Stimulated activated naive CD8-positive, alpha-beta T cell treated with anti-CD3 and anti-CD28 coated beads, Interleukin-15, amount 100 ng/mL, for 72 hours (primary cell): ENCODE data around the gene CDK11B.
"Not testable (repeated sequence)": the region's sequence is repeated elsewhere in the genome, so short reads cannot be mapped to it uniquely, and the experiment has no call there.

Experiments used
- ATAC-seq: fragments of 150-1000 bp; cut with Tn5 transposase; 2 replicates; pipeline ENCODE4 v1.10.0; 2021; ENCODE audit warnings: mild to moderate bottlenecking, moderate library complexity
- DNase-seq, 2 donors: peaks; one replicate each; pipeline ENCODE4 v3.0.0; 2021 to 2022
- H3K27ac Mint-ChIP-seq, 2 donors: one replicate each; pipeline ENCODE4 v1.8.0; 2022; ENCODE audit warnings: mild to moderate bottlenecking in 2 of 2, mixed read lengths in 2 of 2, moderate library complexity in 2 of 2
- H3K27me3 Mint-ChIP-seq: one replicate; pipeline ENCODE4 v1.8.0; 2022; ENCODE audit warnings: mixed read lengths
- H3K4me1 Mint-ChIP-seq: one replicate; pipeline ENCODE4 v1.8.0; 2022; ENCODE audit warnings: mild to moderate bottlenecking, mixed read lengths
- H3K4me3 Mint-ChIP-seq, 2 donors: one replicate each; pipeline ENCODE4 v1.8.0; 2022; ENCODE audit warnings: mild to moderate bottlenecking in 2 of 2, mixed read lengths in 2 of 2, moderate library complexity in 1 of 2
- H3K9me3 Mint-ChIP-seq, 2 donors: one replicate each; pipeline ENCODE4 v1.8.0; 2022; ENCODE audit warnings: mixed read lengths in 2 of 2

Gene CDK11B

DNA sequence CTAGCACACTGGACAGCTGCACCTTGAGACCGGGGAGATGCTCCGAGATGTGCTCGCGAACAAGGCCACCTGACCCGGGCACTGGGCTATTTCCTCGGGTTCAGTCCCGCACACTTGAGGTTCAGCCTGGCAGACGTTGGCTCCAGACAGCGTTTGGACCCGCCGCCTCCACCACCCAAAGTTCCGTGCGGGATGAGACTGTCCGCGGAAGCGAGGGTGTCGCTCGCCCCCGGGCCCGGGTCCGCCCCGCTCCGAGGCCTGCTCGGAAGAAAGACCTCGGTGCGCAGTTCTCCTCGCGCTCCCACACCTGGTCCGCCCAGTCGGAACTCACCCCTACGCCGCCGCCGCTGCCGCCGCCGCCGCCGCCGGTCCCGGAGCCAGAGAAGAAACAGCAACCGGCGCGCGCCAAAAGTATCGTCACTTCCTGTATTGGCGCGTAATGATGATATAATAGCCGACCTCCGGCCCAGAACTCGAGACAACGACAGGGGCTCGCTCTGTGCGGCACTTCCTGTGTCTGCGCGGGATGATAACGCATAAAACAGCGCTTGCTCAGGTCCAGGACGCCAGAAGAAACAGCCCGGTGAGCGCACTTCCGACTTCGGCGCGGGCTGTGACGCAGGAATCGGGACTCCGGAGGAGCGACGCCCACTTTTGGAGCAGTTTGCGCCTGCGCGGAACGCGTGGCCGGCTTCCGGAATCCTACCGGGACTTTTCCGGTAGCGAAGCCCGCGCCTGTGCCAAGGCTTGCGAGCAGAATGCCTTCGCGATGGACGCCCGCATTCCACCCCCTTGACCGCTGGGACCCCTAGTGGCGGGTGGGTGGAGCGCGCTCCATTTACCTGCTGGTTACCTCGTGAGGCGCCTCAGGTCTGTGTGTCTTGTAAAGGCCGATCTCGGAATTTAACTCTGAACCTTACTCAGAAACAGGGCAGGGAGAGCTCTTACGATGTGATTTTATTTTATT lies at the start of gene CDK11B:
CDK11B (minus strand) TSS at position 422 of the 967 bp plus-strand sequence. CDS start 1,519 bp downstream, outside the sequence.
- H3K27me3 Mint-ChIP-seq, H3K9me3 Mint-ChIP-seq, H3K4me1 Mint-ChIP-seq: not testable (repeated sequence)
- Mint-ChIP-seq H3K4me3 (peak within 1 kb of the TSS; percentile 93 to 94), H3K27ac (peak within 1 kb of the TSS; percentile 98 to 99)
- ATAC-seq (peak; percentile 98), DNase-seq (peak; percentile 95 to 98)

DNA sequence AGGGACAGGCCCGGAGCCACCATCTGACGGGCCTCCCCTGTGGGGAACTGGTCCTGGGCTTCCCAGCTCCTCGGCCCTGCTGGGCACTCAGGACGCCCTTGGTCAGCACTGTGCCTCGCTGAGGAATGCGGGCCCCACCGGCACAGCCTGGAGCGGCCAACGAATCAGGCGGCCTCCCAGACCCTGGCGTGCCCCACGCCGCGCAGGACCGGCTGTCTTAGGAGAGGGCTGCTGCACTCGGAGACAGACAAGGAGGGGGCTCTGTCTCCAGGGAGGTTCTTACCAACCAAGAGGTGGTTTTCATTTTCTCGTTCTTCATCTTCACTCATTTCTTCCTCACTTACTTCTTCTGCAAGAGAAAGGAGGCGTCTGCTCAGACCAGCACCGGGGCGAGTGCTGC lies 49.1 kb upstream of the CDK11B start:
- H3K4me3 Mint-ChIP-seq, DNase-seq, ATAC-seq, H3K4me1 Mint-ChIP-seq, H3K27ac Mint-ChIP-seq, H3K9me3 Mint-ChIP-seq, H3K27me3 Mint-ChIP-seq: not testable (repeated sequence)

DNA sequence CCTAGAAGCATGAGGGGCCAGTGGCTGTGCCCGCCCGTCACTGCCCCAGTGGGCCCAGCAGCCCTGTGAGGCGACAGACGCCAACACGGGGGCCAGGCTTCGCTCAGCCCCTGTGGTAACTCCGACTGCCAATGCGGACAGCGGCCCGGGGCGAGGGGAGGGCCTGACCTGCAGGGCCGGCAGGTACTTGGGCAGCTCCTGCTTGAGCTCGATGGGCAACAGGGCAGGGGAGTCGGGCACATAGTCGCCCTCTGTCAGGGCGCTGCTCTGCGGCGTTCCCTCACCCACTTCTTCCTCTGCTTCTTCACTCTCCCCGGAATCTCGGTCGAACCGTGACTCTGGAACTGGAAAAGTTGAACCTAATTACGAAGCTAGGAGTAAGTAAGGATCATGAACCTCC lies 48.4 kb upstream of the CDK11B start:
- H3K9me3 Mint-ChIP-seq, H3K27me3 Mint-ChIP-seq, H3K27ac Mint-ChIP-seq, H3K4me3 Mint-ChIP-seq, H3K4me1 Mint-ChIP-seq, DNase-seq, ATAC-seq: not testable (repeated sequence)

DNA sequence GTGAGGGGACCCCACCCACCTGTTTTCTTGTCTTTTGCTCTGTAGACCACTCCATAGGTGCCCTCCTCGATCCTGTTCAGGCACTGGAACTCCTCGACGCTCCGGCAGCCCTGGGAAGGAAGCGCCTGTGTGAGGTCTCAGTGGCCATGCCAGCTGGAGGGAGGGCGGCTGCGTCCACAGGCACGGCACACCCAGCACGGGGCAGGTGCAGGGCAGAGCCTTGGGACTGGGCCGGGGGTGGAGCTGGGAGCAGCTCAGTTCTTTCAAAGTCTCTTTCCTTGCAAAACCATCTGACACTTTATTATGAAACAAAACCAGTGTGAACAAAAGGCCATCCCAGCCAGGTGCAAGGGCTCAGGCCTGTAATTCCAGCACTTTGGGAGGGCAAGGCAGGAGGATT lies 46.8 kb upstream of the CDK11B start:
- H3K4me3 Mint-ChIP-seq, DNase-seq, H3K27ac Mint-ChIP-seq, H3K4me1 Mint-ChIP-seq, H3K27me3 Mint-ChIP-seq, H3K9me3 Mint-ChIP-seq, ATAC-seq: not testable (repeated sequence)

DNA sequence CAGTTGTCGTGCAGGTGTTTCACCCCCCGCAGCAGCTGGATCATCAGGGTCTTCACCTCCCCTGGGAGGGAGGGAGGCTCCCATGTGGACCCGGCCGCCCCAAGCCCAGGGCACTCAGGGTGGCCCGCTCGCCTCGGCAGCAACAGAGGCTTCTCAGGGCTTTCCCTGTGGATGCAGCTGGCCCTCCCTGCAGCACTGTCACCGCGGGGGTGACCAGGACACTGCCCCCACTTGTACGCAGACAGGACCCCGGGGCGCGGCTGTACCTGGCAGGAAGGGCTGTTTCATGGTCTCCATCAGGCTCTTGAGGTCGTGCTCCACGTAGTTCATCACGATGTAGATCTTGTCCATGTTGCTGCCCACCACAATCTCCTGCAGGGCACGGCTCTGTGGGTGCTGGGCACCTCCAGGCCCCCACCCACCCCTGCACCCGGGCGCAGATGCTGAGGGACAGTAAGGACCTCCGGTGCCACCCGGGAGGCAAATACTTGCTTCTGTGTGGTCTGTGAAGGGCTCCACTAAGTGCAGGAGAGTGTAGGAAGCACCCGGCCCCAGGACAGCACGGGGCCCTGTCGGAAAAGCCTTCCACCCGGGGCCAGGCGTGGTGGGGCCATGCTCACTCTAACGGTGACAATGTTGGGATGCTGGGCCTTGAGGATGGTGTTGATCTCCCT lies 45.6 kb upstream of the CDK11B start:
- H3K9me3 Mint-ChIP-seq, ATAC-seq, H3K4me3 Mint-ChIP-seq, DNase-seq, H3K4me1 Mint-ChIP-seq, H3K27ac Mint-ChIP-seq, H3K27me3 Mint-ChIP-seq: not testable (repeated sequence)

DNA sequence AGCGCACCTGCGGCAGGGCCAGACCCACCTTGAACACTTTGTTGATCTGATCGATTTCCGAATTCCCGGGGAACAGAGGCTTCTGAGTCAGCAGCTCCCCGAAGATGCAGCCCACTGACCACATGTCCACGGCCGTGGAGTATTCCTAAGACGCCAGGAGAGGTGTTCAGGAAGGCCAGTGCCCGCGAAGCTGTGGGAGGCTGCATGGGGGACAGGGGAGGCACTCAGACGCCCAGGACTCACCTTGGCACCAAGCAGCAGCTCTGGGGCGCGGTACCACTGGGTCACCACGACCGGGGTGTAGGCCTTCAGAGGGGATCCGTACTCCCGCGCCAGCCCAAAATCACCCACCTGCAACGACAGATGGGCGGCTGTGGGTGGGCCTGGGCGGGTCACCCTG lies 45.0 kb upstream of the CDK11B start:
- H3K4me3 Mint-ChIP-seq = no peak overlapping the region
- H3K27me3 Mint-ChIP-seq = no peaks in the 10 kb centered on the region
- no peak for ATAC-seq
- H3K4me1 Mint-ChIP-seq = no peaks in the 10 kb centered on the region
- H3K9me3 Mint-ChIP-seq = no peaks in the 10 kb centered on the region
- DNase-seq = no peak
- H3K27ac Mint-ChIP-seq = no peak overlapping the region

DNA sequence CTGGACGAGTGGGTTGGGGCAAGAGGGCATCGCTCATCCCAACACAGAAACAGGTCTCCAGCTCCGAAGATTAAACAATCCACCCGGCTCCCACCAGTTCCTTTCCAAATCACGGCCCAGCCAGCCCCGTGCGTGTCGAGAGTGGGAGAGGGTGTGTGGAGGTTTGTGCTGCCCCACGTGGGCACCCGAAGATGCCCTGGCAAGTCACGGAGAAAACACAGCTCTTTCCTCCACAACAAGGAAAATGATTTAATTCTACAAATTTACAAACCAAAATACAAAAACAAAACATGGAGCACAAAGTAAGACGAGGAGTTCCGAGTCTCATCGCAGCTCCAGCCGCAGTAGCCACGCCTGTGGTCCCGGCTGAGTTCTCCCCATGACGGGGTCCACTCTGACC lies 43.7 kb upstream of the CDK11B start:
- H3K4me1 Mint-ChIP-seq, DNase-seq, H3K9me3 Mint-ChIP-seq, H3K4me3 Mint-ChIP-seq, H3K27me3 Mint-ChIP-seq, H3K27ac Mint-ChIP-seq, ATAC-seq: not testable (repeated sequence)

DNA sequence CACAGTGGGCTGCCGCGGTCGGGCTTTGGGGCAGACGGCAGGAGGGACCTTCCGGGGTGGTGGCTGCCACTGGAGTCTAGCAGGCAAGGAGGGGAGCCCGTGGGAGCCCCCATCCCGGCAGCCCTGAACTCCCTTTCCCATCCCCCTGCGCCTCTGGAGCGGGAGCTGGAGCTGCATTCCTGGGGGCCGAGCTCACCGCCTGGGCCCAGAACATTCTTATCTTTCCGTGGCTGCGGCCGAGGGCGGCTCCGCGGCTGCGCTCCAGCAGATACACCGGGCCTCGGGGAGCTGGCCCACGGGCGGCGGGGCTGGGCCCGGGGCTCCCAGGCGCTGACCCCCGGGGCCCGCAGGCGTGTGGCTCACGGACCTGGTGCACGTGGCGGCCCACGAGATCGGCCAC lies 41.8 kb upstream of the CDK11B start:
- not testable (repeated sequence) for H3K9me3 Mint-ChIP-seq, H3K27me3 Mint-ChIP-seq, H3K4me1 Mint-ChIP-seq, H3K4me3 Mint-ChIP-seq, H3K27ac Mint-ChIP-seq, ATAC-seq, DNase-seq

DNA sequence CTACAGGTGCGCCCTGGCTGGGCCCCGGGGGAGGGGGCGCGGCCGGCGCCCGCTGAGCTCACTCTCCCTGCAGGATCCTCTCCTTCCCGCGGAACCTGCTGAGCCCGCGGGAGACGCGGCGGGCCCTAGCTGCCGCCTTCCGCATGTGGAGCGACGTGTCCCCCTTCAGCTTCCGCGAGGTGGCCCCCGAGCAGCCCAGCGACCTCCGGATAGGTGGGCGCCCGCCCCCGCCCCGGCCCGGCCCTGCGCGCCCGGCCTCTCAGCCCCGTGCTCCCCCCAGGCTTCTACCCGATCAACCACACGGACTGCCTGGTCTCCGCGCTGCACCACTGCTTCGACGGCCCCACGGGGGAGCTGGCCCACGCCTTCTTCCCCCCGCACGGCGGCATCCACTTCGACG lies 41.3 kb upstream of the CDK11B start:
- DNase-seq, H3K9me3 Mint-ChIP-seq, H3K27me3 Mint-ChIP-seq, H3K27ac Mint-ChIP-seq, H3K4me3 Mint-ChIP-seq, H3K4me1 Mint-ChIP-seq: not testable (repeated sequence)
- ATAC-seq = peak; percentile 21

DNA sequence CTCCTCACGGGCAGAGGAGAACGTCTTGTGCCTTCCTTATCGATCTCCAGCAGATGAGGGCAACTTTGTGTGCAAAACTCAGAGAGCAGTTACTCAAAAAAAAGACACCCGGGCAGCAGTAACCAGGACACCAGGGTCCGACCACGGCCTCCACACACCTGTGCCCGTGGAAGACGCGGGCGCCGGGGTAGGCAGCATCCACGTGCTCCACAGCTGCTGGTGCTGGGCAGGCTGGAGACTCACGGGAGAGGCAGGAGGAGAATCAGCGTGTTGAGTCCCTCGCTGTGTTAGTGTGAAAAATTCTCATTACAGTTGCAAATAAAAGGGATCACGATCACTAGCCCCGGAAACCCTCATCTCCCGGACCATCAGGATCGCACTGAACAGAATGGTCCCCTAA lies 40.3 kb upstream of the CDK11B start:
- H3K4me1 Mint-ChIP-seq, H3K9me3 Mint-ChIP-seq, H3K4me3 Mint-ChIP-seq, H3K27me3 Mint-ChIP-seq, H3K27ac Mint-ChIP-seq, DNase-seq, ATAC-seq: not testable (repeated sequence)

DNA sequence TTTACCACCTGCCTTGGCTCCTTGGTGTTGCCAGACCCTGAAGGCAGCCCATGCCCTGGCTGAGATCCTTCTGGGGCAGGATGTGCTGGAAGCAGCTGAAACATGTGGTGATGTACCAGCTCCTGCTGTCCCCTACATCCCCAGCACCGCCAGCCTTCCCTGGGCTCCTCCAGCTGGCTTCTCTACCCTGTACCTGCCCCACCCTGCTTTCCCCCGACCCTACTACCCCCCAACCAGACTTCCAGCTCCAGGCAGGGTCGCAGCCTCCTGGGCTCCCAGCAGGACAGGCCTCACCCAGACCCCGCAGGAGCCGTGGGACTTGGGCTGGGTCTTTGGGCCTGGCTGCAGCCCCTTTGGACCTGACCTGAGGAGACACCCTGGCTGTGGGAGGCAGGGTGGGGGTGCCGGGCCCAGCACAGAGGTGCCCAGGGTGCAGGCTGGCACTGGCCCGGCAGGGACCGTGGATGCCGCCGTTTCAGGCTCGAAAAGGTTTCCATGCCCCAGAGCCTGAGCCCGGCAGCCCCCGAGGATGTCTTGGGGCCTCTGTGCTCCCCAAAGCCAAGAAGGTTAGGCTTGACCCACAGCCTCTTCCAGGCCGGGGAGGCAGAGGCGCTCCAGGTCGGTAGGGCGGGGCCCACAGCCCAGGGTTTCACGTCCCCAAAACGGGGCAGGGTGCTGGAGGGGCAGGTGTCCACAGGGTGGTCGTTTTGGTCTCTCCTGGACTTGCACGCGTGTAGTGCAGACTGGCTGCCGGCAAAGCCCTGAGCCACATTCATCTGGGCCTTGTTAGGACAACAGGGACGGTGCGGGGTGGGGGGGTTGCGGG lies 38.8 kb upstream of the CDK11B start:
- not testable (repeated sequence) for H3K4me1 Mint-ChIP-seq, H3K27ac Mint-ChIP-seq, ATAC-seq, H3K27me3 Mint-ChIP-seq, H3K4me3 Mint-ChIP-seq, DNase-seq, H3K9me3 Mint-ChIP-seq

DNA sequence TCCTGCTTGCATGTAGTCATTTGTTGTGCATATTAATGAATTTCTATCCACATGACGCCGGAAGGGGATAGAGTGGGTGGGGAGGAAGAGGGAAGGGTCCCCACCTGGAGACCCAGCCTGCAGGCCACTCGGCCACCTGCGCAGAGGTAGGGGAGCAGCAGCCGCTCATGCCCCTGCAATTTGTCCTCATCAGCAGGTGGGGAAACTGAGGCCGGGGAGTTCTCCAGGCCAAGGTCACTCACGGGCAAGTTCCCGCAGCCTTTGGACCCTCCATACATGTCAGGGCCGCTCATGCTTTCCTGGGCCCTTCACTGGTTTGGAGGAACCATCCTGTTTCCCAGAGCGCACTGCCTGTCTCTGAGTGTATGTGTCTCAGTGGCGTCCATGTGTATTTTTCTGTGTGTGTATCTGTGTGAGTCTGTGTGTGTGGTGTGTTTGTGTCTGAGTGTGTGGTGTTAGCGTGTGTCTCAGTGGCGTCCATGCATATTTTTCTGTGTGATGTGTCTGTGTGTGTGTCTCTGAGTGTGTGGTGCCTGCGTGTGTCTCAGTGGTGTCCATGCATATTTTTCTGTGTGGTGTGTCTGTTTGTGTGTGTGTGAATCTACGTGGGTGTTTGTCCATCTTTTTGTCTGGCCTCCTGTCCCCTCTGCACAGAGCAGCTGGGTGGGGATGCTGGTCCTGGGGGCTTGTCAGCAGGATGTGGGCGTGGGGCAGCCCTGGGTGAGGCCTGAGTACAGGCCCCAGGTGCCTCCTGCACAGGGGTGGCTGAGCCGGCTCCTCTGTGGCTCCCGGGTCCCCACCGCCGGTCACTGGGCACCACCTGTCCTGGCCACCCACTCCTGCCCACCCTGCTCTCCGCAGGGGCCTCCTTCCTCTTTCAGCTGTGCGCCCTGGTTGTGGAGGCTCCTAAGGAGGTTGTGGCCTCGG lies 37.9 kb upstream of the CDK11B start:
- DNase-seq, H3K27me3 Mint-ChIP-seq, H3K4me1 Mint-ChIP-seq, ATAC-seq, H3K4me3 Mint-ChIP-seq, H3K27ac Mint-ChIP-seq, H3K9me3 Mint-ChIP-seq: not testable (repeated sequence)

DNA sequence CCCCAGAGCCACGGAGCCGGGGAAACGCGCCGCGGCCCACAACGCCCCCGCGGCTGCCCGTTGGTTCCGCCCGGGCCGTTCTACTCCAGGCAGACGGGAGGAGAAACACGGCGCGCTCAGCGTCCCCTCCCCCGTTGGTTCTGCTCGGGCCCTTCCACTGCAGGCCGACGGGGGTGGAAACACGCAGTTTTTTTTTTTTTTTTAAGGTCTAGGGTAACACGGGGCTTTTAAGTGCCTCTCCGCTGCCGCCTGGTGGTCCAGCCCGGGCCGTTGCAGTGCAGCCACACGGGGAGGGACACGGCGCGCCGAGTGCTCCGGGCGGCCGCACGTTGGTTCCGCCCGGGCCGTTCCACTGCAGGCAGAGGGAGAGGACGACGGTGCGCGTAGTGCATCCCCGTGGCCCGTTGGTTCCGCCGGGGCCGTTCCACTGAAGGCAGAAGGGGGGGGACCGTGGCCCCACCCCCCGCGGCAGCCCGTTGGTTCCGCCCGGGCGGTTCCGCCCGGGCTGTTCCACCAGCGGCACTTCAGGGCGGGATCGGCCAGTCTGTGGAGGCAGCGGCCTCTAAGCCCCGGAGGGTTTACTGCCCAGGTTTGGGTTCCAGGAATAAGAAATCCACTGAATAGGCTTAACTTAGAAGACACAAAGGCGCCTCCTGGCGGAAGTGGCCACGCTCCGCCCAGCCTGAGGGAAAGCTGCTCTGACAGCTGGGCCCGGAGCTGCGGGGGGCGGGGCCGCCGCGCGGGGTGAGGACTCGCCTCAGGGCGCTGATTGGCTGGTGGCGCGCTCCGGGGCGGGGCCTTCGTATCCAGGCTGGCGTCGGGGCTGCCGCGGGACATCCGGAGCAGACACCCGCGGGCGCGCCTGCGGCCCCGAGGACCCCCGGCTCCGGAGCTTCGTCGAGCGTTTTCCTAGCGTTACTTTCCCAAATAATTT lies 34.2 kb upstream of the CDK11B start, which contains the start of gene SLC35E2B:
SLC35E2B (minus strand) TSS at position 82 of the 934 bp plus-strand sequence. CDS start 16,096 bp downstream, outside the sequence.
- DNase-seq = peak; percentile 94 to 96
- peak within 1 kb of the TSS; percentile 94 to 99 for H3K27ac Mint-ChIP-seq
- peak within 1 kb of the TSS; percentile 79 to 82 for H3K4me3 Mint-ChIP-seq
- peaks cover 11% of the 10 kb centered on the region for H3K4me1 Mint-ChIP-seq
- not testable (repeated sequence) for H3K27me3 Mint-ChIP-seq, H3K9me3 Mint-ChIP-seq
- ATAC-seq = peak; percentile 87

DNA sequence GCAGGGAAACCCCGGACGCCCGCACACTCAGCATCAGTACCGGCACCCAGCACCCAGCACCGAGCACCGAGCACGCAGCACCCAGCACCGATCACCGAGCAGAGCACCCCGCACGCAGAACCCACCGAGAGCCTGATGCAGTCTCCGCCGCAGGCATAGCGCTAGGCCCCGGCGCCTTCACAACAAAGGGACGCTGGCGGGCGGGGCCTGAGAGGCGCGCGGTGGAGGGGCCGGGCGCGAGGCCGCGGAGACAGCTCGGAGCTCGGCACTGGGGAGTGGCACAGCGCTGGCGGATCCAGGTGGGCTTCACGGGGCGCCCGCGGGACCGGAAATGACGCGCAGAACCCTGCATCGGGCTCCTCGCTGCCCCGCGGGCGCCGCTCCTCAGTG lies 33.5 kb upstream of the CDK11B start:
- not testable (repeated sequence) for H3K9me3 Mint-ChIP-seq, H3K27me3 Mint-ChIP-seq
- peak in 1 of 2 donors; percentile 83 for DNase-seq
- H3K4me1 Mint-ChIP-seq = peaks cover 15% of the 10 kb centered on the region
- ATAC-seq = peak; percentile 68
- H3K27ac Mint-ChIP-seq = peak overlapping the region in 1 of 2 donors; percentile 99
- H3K4me3 Mint-ChIP-seq = peak overlapping the region; percentile 61 to 82
